Activated naive CD8-positive, alpha-beta T cell (primary cell): Measurements from ENCODE around the gene TRIM6.
A peak's percentile ranks its signal among the peaks of the same experiment; 100 is the strongest.
"Not testable (repeated sequence)": the region's sequence is repeated elsewhere in the genome, so short reads cannot be mapped to it uniquely, and the experiment has no call there.

Source experiments
- H3K27ac Mint-ChIP-seq: one replicate; pipeline ENCODE4 v1.8.0; 2021; ENCODE audit warnings: mixed read lengths
- H3K27me3 Mint-ChIP-seq: one replicate; pipeline ENCODE4 v1.8.0; 2021; ENCODE audit warnings: mixed read lengths
- H3K36me3 Mint-ChIP-seq: one replicate; pipeline ENCODE4 v1.8.0; 2021; ENCODE audit warnings: mixed read lengths
- H3K4me1 Mint-ChIP-seq: one replicate; pipeline ENCODE4 v1.8.0; 2021; ENCODE audit warnings: low read depth, mixed read lengths
- H3K4me3 Mint-ChIP-seq: one replicate; pipeline ENCODE4 v1.8.0; 2021; ENCODE audit warnings: mild to moderate bottlenecking, mixed read lengths
- H3K9me3 Mint-ChIP-seq: one replicate; pipeline ENCODE4 v1.8.0; 2021; ENCODE audit warnings: low read depth, mixed read lengths

The TRIM6 gene

DNA sequence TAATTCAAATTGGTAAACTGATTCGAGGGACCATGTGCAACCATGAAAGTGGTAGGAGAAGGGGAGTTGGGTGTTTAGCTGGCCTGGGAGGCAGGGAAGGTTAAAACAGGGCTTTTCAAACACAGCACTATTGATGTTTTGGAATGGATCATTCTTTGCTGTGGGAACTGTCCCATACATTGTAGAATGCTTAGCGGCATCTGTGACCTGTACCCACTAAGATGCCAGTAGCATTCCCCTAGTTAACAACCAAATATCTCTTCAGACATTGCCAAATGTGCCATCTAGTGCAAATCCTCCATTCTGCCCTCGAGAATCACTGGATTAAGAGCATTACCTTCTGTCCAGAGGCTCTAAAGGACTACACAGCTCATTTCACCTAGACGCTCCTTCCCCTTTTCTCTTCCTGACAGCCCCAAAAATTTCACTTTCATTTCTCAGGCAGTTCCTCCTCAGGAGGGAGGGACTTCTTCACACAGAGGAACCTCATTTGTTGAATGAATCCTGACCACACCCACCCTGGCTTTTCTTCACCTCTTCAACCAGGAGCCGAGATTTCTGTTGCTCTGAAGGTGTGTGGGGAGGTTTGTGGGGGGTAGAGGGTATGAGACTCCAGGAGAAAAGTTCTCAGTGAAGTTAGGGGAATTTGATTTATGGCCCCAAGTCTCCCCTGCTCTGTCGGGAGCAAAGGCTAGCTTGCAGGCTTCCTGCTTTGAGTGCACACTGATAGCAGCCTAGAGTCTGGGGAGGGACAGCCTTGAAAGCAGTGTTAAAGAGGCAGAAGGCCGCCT lies 28.2 kb downstream of the TRIM6 start, which contains the start of gene TRIM34:
TRIM34 (plus strand) TSS at position 513 of the 791 bp plus-strand sequence. CDS start 7,331 bp downstream, outside the sequence.
- Mint-ChIP-seq H3K9me3 (no peaks in the 10 kb centered on the region), H3K4me3 (peak within 1 kb of the TSS; percentile 93), H3K27me3 (no peaks in the 10 kb centered on the region), H3K4me1 (peaks cover 44% of the 10 kb centered on the region), H3K36me3 (peaks cover 10% of the 10 kb centered on the region), H3K27ac (peak within 1 kb of the TSS; percentile 94)

DNA sequence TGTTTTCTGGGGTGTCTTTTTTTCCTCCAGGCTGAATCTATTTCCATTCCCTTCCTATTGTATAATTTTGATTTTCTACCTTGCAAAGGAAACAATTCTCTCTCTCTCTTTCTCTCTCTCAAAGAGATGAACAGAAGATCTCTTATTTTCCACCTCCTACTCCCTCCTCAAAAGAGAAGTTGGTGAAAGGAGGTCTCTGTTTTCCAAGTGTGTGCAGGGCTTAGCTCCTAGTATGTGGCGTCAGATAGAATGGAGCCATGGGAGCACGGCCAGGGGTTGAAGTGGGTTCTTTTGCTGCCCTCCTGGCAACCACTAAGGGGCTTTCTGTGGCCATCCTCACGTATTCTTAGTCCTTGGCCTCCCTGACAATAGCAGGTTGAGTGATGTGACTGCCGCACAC lies 28.8 kb downstream of the TRIM6 start:
- H3K36me3 Mint-ChIP-seq = peaks cover 10% of the 10 kb centered on the region
- H3K4me3 Mint-ChIP-seq = peak overlapping the region; percentile 93
- peak overlapping the region; percentile 48 for H3K27ac Mint-ChIP-seq
- H3K9me3 Mint-ChIP-seq = no peaks in the 10 kb centered on the region
- H3K27me3 Mint-ChIP-seq = no peaks in the 10 kb centered on the region
- peaks cover 45% of the 10 kb centered on the region for H3K4me1 Mint-ChIP-seq

GRCh38 chr11:5626196-5626595 lies 29.8 kb downstream of the TRIM6 start:
- Mint-ChIP-seq H3K4me1 (peaks cover 50% of the 10 kb centered on the region), H3K9me3 (no peaks in the 10 kb centered on the region)

GRCh38 chr11:5631417-5631816 lies 35.0 kb downstream of the TRIM6 start:
- Mint-ChIP-seq H3K9me3 (no peaks in the 10 kb centered on the region), H3K4me3 (no peak overlapping the region), H3K4me1 (peaks cover 39% of the 10 kb centered on the region), H3K36me3 (peaks cover 18% of the 10 kb centered on the region), H3K27ac (no peak overlapping the region), H3K27me3 (no peaks in the 10 kb centered on the region)

More at GRCh38 chr11:5626196-5626595, 29.8 kb downstream of the TRIM6 start:
- peaks cover 10% of the 10 kb centered on the region for H3K36me3 Mint-ChIP-seq
- H3K4me3 Mint-ChIP-seq = peak overlapping the region; percentile 93
- H3K27ac Mint-ChIP-seq = peak overlapping the region; percentile 48
- H3K27me3 Mint-ChIP-seq = no peaks in the 10 kb centered on the region

DNA sequence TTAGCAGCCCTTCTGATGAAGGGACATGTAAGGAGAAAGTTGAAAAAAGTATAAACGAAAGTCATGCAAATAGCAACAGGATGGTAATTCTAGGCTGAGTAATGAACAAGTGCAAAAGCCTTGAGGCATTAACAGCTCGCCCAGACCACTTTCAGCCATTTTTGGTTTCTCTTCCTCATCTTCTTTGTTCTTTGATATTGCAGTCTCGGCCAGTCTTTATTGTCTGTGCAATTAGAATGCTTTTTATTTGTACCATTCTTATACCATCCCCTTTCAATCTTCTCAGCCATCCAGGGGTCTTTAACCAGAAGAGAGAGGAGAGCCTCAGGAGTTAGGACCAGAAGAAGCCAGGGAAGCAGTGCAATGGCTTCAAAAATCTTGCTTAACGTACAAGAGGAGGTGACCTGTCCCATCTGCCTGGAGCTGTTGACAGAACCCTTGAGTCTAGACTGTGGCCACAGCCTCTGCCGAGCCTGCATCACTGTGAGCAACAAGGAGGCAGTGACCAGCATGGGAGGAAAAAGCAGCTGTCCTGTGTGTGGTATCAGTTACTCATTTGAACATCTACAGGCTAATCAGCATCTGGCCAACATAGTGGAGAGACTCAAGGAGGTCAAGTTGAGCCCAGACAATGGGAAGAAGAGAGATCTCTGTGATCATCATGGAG lies 35.7 kb downstream of the TRIM6 start:
- Mint-ChIP-seq H3K36me3 (peaks cover 18% of the 10 kb centered on the region), H3K4me1 (peaks cover 33% of the 10 kb centered on the region), H3K4me3 (no peak overlapping the region), H3K27me3 (no peaks in the 10 kb centered on the region), H3K27ac (no peak overlapping the region), H3K9me3 (no peaks in the 10 kb centered on the region)

GRCh38 chr11:5639953-5640352 lies 43.5 kb downstream of the TRIM6 start:
- no peaks in the 10 kb centered on the region for H3K9me3 Mint-ChIP-seq
- no peaks in the 10 kb centered on the region for H3K4me1 Mint-ChIP-seq
- H3K27me3 Mint-ChIP-seq = no peaks in the 10 kb centered on the region
- peaks cover 27% of the 10 kb centered on the region for H3K36me3 Mint-ChIP-seq
- no peak overlapping the region for H3K27ac Mint-ChIP-seq
- H3K4me3 Mint-ChIP-seq = no peak overlapping the region

DNA sequence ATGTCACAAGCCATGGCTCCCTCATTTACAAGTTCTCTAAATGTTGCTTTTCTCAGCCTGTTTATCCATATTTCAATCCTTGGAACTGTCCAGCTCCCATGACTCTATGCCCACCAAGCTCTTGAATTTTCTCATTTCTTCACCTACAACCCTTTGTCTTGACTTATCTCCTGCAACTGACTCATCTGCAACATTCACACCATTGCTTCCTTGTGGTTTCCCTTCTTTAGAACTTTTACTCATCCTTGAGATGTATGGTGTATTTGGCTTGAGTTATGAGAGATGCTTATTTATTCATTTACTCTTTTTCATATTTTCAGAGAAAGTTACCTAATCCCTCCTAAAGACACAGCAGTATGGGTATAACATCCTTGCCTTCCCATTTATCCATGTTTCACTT lies 47.1 kb downstream of the TRIM6 start:
- Mint-ChIP-seq H3K27me3 (no peaks in the 10 kb centered on the region), H3K36me3 (peaks cover 17% of the 10 kb centered on the region), H3K4me1 (no peaks in the 10 kb centered on the region), H3K4me3 (no peak overlapping the region), H3K27ac (no peak overlapping the region), H3K9me3 (no peaks in the 10 kb centered on the region)

GRCh38 chr11:5646139-5646538 lies 49.7 kb downstream of the TRIM6 start:
- no peak overlapping the region for H3K4me3 Mint-ChIP-seq
- no peaks in the 10 kb centered on the region for H3K9me3 Mint-ChIP-seq
- H3K36me3 Mint-ChIP-seq = peaks cover 11% of the 10 kb centered on the region
- H3K27me3 Mint-ChIP-seq = no peaks in the 10 kb centered on the region
- H3K4me1 Mint-ChIP-seq = no peaks in the 10 kb centered on the region
- no peak overlapping the region for H3K27ac Mint-ChIP-seq

DNA sequence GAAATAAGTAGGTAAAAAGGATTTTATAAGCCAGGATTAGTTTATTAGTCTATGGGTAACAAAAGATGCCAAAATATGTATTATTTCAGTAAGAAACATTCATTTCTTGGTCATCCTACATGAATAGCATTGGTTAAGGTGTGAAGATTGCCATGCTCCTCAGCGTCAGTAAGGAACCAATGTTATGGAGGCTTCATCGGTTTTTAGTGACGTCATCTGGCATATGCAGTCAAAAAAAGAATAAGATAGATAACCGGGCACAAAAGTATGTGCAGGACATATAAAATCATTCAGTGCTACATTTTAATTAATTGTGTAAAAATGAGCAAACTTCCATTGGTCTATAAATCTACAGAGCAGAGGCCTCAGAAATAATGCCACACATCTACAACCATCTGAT lies 59.0 kb downstream of the TRIM6 start:
- H3K4me1 Mint-ChIP-seq = no peaks in the 10 kb centered on the region
- H3K4me3 Mint-ChIP-seq = no peak overlapping the region
- H3K27ac Mint-ChIP-seq = no peak overlapping the region
- no peaks in the 10 kb centered on the region for H3K9me3 Mint-ChIP-seq
- H3K27me3 Mint-ChIP-seq = no peaks in the 10 kb centered on the region
- H3K36me3 Mint-ChIP-seq = peaks cover 16% of the 10 kb centered on the region

- not testable (repeated sequence) for H3K27ac Mint-ChIP-seq, H3K4me3 Mint-ChIP-seq, H3K9me3 Mint-ChIP-seq, H3K27me3 Mint-ChIP-seq, H3K4me1 Mint-ChIP-seq
- H3K36me3 Mint-ChIP-seq = peaks cover 13% of the 10 kb centered on the region
Measured at GRCh38 chr11:5656956-5657355, 60.5 kb downstream of the TRIM6 start.

DNA sequence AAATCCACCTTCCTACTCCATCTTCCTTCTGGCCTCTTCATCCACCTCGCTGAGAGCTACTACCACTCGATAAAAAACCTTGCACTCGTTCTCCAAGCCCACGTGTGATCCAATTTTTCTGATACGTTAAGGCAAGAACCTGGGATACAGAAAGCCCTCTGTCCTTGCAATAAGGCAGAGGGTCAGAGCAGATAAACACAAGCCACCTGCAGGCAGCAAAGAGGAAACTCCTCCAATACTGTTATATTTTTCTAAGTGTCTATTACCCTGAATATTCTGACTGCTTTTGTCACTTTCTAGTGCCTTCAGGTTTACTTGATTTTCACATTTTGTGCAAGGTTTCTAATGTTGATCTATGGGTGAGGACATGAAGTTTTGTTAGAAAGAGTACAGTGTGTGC lies 61.9 kb downstream of the TRIM6 start:
- Mint-ChIP-seq H3K4me3 (no peak overlapping the region), H3K27me3 (no peaks in the 10 kb centered on the region), H3K9me3 (no peaks in the 10 kb centered on the region), H3K36me3 (peaks cover 10% of the 10 kb centered on the region), H3K4me1 (no peaks in the 10 kb centered on the region), H3K27ac (no peak overlapping the region)
